K562 (cell line): ENCODE measurements around the gene KCNG4. TPM values are rescaled to one million over a fixed set of nuclear protein-coding genes. Genes with fewer than 3 reads are reported as not detected.

ENCODE experiments used
- ATAC-seq: fragments of 200-7000 bp; cut with Tn5 transposase; 3 replicates; pipeline ENCODE4 v1.9.1; 2020; ENCODE audit warnings: moderate library complexity
- Bru-seq: library from RNA; stranded (reverse); fragments of 400-500 nt; gene quantifications from one replicate; lab custom pipeline; 2021; lab: Mats Ljungman, UMichigan
- BruChase-seq, 2 experiments: library from RNA; stranded (reverse); fragments of 400-500 nt; gene quantifications; one replicate each; lab custom pipeline; 2021; lab: Mats Ljungman, UMichigan
- BruUV-seq: library from RNA; stranded (reverse); fragments of 400-500 nt; replicated peaks from 2 replicates; lab custom pipeline; 2021; lab: Mats Ljungman, UMichigan
- CTCF ChIA-PET: fragments of 300-600 bp; formaldehyde crosslinking; extraction: SDS; loops from one replicate; lab custom pipeline; 2021; ENCODE audit warnings: low intra/inter-chr PET ratio; lab: Yijun Ruan, JAX
- POLR2A ChIA-PET: fragments of 300-600, 350-650 bp; sonication (Branson Sonifier 250); formaldehyde crosslinking; extraction: SDS; loops from one replicate; lab custom pipeline; 2021; ENCODE audit warnings: antibody characterized with exemption, inconsistent platforms; lab: Yijun Ruan, JAX
- DNase-seq, 4 experiments: peaks; one replicate each; pipeline versions ENCODE4 v3.0.0 to v3.0.0-alpha.2; 2011 to 2018; ENCODE audit warnings: low spot score in 3 of 4, mixed read lengths in 3 of 4; ENCODE audit errors: extremely low read depth in 1 of 4
- FAIRE-seq: peaks from 2 replicates; lab custom pipeline; 2011; peaks lifted over from hg19 to GRCh38; lab: Jason Lieb, UNC
- H2AFZ ChIP-seq: 2 replicates; pipeline ENCODE4 v1.6.0; 2011; ENCODE audit warnings: low read depth, low read length, control low read depth, inconsistent platforms
- H3K27ac ChIP-seq: fragments of 200-600 bp; 3 replicates; pipeline ENCODE4 v1.8.0; 2011; ENCODE audit warnings: low read depth, mild to moderate bottlenecking, control low read depth, inconsistent platforms, low read length, moderate library complexity, mixed read lengths; ENCODE audit errors: extremely low read depth
- H3K27me3 ChIP-seq, 2 experiments: fragments of 300-600 bp in 1 of 2; 2 replicates in 1 of 2; 3 replicates in 1 of 2; pipeline versions ENCODE4 v1.6.0 to v1.8.0; 2011; ENCODE audit warnings: inconsistent platforms in 2 of 2, low read length in 2 of 2, mild to moderate bottlenecking in 1 of 2, mixed read lengths in 1 of 2, moderate library complexity in 1 of 2; ENCODE audit not compliant: control insufficient read depth in 2 of 2, insufficient read depth in 2 of 2
- H3K36me3 ChIP-seq: fragments of 300-600 bp; 3 replicates; pipeline ENCODE4 v1.8.0; 2011; ENCODE audit warnings: mild to moderate bottlenecking, low read length, inconsistent platforms; ENCODE audit not compliant: control insufficient read depth, insufficient read depth
- H3K4me1 ChIP-seq, 2 experiments: fragments of 200-600 bp in 1 of 2; replicated peaks in 1 of 2; 2 replicates in 1 of 2; 3 replicates in 1 of 2; pipeline versions ENCODE4 v1.5.1 to v1.8.0; 2011; ENCODE audit warnings: inconsistent platforms in 2 of 2, low read length in 2 of 2, mild to moderate bottlenecking in 1 of 2, mixed read lengths in 1 of 2, moderate library complexity in 1 of 2; ENCODE audit not compliant: control insufficient read depth in 2 of 2, insufficient read depth in 2 of 2
- H3K4me2 ChIP-seq: 2 replicates; pipeline ENCODE4 v1.6.1; 2011; ENCODE audit warnings: low read length, control low read depth, inconsistent platforms, mixed read lengths; ENCODE audit not compliant: insufficient read depth
- H3K4me3 ChIP-seq: fragments of 200-600 bp; sonication (generic), shearing (Covaris generic); 2 replicates; pipeline ENCODE4 v1.5.1; 2016; ENCODE audit warnings: control low read depth, inconsistent platforms
- H3K79me2 ChIP-seq: fragments of 200-600 bp; 3 replicates; pipeline ENCODE4 v1.8.0; 2011; ENCODE audit warnings: low read length, inconsistent platforms; ENCODE audit not compliant: control insufficient read depth, insufficient read depth
- H3K9ac ChIP-seq, 2 experiments: 2 replicates each; pipeline versions ENCODE4 v1.6.0 to v1.6.1; 2011; ENCODE audit warnings: low read depth in 2 of 2, low read length in 2 of 2, control low read depth in 1 of 2, inconsistent platforms in 1 of 2, mild to moderate bottlenecking in 1 of 2, mixed read lengths in 1 of 2; ENCODE audit not compliant: insufficient read depth in 1 of 2
- H3K9me1 ChIP-seq: one replicate; pipeline ENCODE4 v1.6.0; 2011; ENCODE audit warnings: inconsistent platforms, mild to moderate bottlenecking, low read length, moderate library complexity; ENCODE audit not compliant: control insufficient read depth, insufficient read depth
- H3K9me3 ChIP-seq: replicated peaks from 2 replicates; pipeline ENCODE4 v1.5.1; 2011; ENCODE audit warnings: low read depth, low read length, inconsistent platforms; ENCODE audit not compliant: control insufficient read depth, insufficient read depth
- H4K20me1 ChIP-seq: replicated peaks from 2 replicates; pipeline ENCODE4 v1.6.1; 2011; ENCODE audit warnings: low read length, inconsistent platforms, mixed read lengths; ENCODE audit not compliant: control insufficient read depth, insufficient read depth
- EP400 ChIP-seq: fragments of 450-650 bp; IDR thresholded peaks from 2 replicates; pipeline ENCODE4 v1.6.1; 2017; ENCODE audit warnings: antibody characterized with exemption, mild to moderate bottlenecking, moderate library complexity
- ESRRB ChIP-seq: fragments of 250-450 bp; sonication (Bioruptor Pico); IDR thresholded peaks from 2 replicates; pipeline ENCODE4 v1.5.0; 2020; ENCODE audit warnings: mild to moderate bottlenecking, moderate library complexity, borderline replicate concordance
- FOSL1 ChIP-seq: fragments of 200-800 bp; sonication (Bioruptor generic); conservative IDR thresholded peaks from 2 replicates; pipeline ENCODE4 v1.6.1; 2016; ENCODE audit warnings: missing genetic modification characterization, missing compliant biosample characterization
- FOXM1 ChIP-seq, 2 experiments: fragments of 450-650 bp in 1 of 2; sonication (generic) in 1 of 2; formaldehyde crosslinking in 1 of 2; IDR thresholded peaks; 2 replicates each; pipeline versions ENCODE4 v1.6.1 to v1.9.0; 2017 to 2022; ENCODE audit warnings: low read depth in 2 of 2, mild to moderate bottlenecking in 2 of 2, missing genetic modification reagents in 1 of 2, moderate library complexity in 1 of 2
- MBD2 ChIP-seq: sonication (generic); IDR thresholded peaks from 2 replicates; pipeline ENCODE4 v1.6.1; 2016; ENCODE audit warnings: low read depth, borderline replicate concordance
- MCM5 ChIP-seq: fragments of 450-650 bp; IDR thresholded peaks from 2 replicates; pipeline ENCODE4 v1.6.1; 2016; ENCODE audit warnings: low read depth
- POLR2H ChIP-seq: IDR thresholded peaks from 2 replicates; pipeline ENCODE4 v1.6.1; 2016; ENCODE audit warnings: missing genetic modification characterization, low read depth, mild to moderate bottlenecking, control low read depth, missing compliant biosample characterization, moderate library complexity
- PTRF ChIP-seq: fragments of 450-650 bp; IDR thresholded peaks from 2 replicates; pipeline ENCODE4 v1.6.1; 2016; ENCODE audit warnings: mild to moderate bottlenecking, missing genetic modification characterization, missing compliant biosample characterization
- RBM22 ChIP-seq: fragments of 200-400 bp; formaldehyde crosslinking; IDR thresholded peaks from 2 replicates; pipeline ENCODE4 v1.6.1; 2018; ENCODE audit warnings: low read length, low read depth; ENCODE audit not compliant: poor library complexity, severe bottlenecking
- TOE1 ChIP-seq, 2 experiments: fragments of 450-650 bp in 1 of 2; sonication (generic) in 1 of 2; formaldehyde crosslinking in 1 of 2; IDR thresholded peaks; 2 replicates each; pipeline versions ENCODE4 v1.7.1 to v1.8.0; 2016 to 2022; ENCODE audit warnings: borderline replicate concordance in 2 of 2, mild to moderate bottlenecking in 2 of 2, antibody characterized with exemption in 1 of 2, inconsistent platforms in 1 of 2, low read depth in 1 of 2, missing genetic modification reagents in 1 of 2, moderate library complexity in 1 of 2
- ZNF232 ChIP-seq: sonication (generic); formaldehyde crosslinking; IDR thresholded peaks from 2 replicates; pipeline ENCODE4 v1.8.0; 2022; ENCODE audit warnings: mild to moderate bottlenecking, missing genetic modification reagents
- WGBS: fragments of 100-300 bp; shearing (Covaris generic); methylation state at CpG from one replicate; pipeline ENCODE4 v1.1.6; 2016; ENCODE audit warnings: low coverage, mixed read lengths; ENCODE audit not compliant: insufficient coverage; ENCODE audit errors: missing lambda C conversion rate; 5-methylcytosine and 5-hydroxymethylcytosine counted together
- in situ Hi-C: fragments of 300-500 bp; cut with MboI; formaldehyde crosslinking; loops from 4 replicates; pipeline ENCODE4 v1.15.0; 2018; ENCODE audit warnings: inconsistent platforms, mixed read lengths
- intact Hi-C: fragments of 100-400 bp; cut with micrococcal nuclease; formaldehyde crosslinking; loops from 2 replicates; pipeline ENCODE4 v1.14.2; 2022
- long read RNA-seq, 3 experiments: library from polyadenylated mRNA in 2 of 3; library from RNA in 1 of 3; unstranded in 2 of 3; stranded (forward) in 1 of 3; transcript quantifications; one replicate each; pipeline ENCODE4 v2.0.0, GENCODE V29; 2019 to 2022
- polyA minus RNA-seq, 3 experiments: library from RNA; depleted of rRNA, polyadenylated mRNA; stranded (reverse); fragments of >200 nt; gene quantifications; 2 replicates each; pipeline ENCODE4 v1.2.3, GENCODE V29; 2011
- polyA plus RNA-seq, 8 experiments: library from polyadenylated mRNA; depleted of rRNA in 4 of 8; stranded (reverse) in 5 of 8; unstranded in 3 of 8; fragments of >200 nt; fragmentation: Nextera tagmentation in 2 of 8; fragmentation: Illumina TruSeq in 1 of 8; extraction: Ambion mirVana in 2 of 8; extraction: Trizol in 1 of 8; gene quantifications; 2 replicates each; pipeline versions ENCODE4 v1.2.1 to v1.2.3, GENCODE V29; 2011 to 2014; ENCODE audit warnings: inconsistent platforms in 1 of 8, missing spikeins in 1 of 8
- total RNA-seq, 7 experiments: library from RNA; depleted of rRNA in 6 of 7; stranded (reverse); fragments of >200 nt in 6 of 7; fragmentation: Illumina TruSeq in 2 of 7; extraction: Trizol in 2 of 7; gene quantifications; 2 replicates each; pipeline versions ENCODE4 v1.2.1 to v1.2.3, GENCODE V29; 2011 to 2021; ENCODE audit warnings: low replicate concordance in 1 of 7
- TF ChIP-seq, protein P1 (sequence below): fragments of 250-450 bp; sonication (Bioruptor Pico); IDR thresholded peaks from 2 replicates; pipeline ENCODE4 v1.5.0; 2020; ENCODE audit warnings: mild to moderate bottlenecking, borderline replicate concordance

Gene KCNG4, protein sequence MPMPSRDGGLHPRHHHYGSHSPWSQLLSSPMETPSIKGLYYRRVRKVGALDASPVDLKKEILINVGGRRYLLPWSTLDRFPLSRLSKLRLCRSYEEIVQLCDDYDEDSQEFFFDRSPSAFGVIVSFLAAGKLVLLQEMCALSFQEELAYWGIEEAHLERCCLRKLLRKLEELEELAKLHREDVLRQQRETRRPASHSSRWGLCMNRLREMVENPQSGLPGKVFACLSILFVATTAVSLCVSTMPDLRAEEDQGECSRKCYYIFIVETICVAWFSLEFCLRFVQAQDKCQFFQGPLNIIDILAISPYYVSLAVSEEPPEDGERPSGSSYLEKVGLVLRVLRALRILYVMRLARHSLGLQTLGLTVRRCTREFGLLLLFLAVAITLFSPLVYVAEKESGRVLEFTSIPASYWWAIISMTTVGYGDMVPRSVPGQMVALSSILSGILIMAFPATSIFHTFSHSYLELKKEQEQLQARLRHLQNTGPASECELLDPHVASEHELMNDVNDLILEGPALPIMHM
- not detected in 2 replicates for total RNA-seq (2011; cell fraction: chromatin; rRNA removed; ENCODE audit: low replicate concordance)
- total RNA-seq (2011; cell fraction: nucleolus; rRNA removed) = not detected in 2 replicates
- not detected in 2 replicates for total RNA-seq (2011; cell fraction: nucleoplasm; rRNA removed)
- not detected in 2 replicates for total RNA-seq (2014; rRNA removed)
- not detected in 2 replicates for total RNA-seq (2014; rRNA removed; fragmentation: Illumina TruSeq; extraction: Trizol)
- not detected in 2 replicates for total RNA-seq (2015; rRNA removed; fragmentation: Illumina TruSeq; extraction: Trizol)
- total RNA-seq (2021) = not detected in 2 replicates
- not detected in 2 replicates for polyA plus RNA-seq (2011; rRNA removed)
- polyA plus RNA-seq (2011; cell fraction: cytosol; rRNA removed) = not detected in 2 replicates
- not detected in 2 replicates for polyA plus RNA-seq (2011; cell fraction: nucleus; rRNA removed)
- polyA plus RNA-seq (2012) = not detected in 2 replicates
- polyA plus RNA-seq (2014; fragmentation: Illumina TruSeq; extraction: Trizol) = not detected in 2 replicates
- not detected for polyA plus RNA-seq (2014; fragmentation: Nextera tagmentation; extraction: Ambion mirVana)
- not detected in 2 replicates for polyA plus RNA-seq (2014; rRNA removed)
- polyA minus RNA-seq (2011; rRNA and poly(A)+ RNA removed) = not detected in 2 replicates
- polyA minus RNA-seq (2011; cell fraction: cytosol; rRNA and poly(A)+ RNA removed) = not detected in 2 replicates
- not detected in 2 replicates for polyA minus RNA-seq (2011; cell fraction: nucleus; rRNA and poly(A)+ RNA removed)
- Bru-seq, nascent RNA = not detected
- not detected for BruChase-seq, experiment 1, labeled RNA remaining after a 2-hour chase
- not detected for BruChase-seq, experiment 2, labeled RNA remaining after a 6-hour chase
- long read RNA-seq, experiment 1 = 0 reads
- long read RNA-seq, experiment 2 = 0 reads
- long read RNA-seq, experiment 3 = 0 reads

DNA sequence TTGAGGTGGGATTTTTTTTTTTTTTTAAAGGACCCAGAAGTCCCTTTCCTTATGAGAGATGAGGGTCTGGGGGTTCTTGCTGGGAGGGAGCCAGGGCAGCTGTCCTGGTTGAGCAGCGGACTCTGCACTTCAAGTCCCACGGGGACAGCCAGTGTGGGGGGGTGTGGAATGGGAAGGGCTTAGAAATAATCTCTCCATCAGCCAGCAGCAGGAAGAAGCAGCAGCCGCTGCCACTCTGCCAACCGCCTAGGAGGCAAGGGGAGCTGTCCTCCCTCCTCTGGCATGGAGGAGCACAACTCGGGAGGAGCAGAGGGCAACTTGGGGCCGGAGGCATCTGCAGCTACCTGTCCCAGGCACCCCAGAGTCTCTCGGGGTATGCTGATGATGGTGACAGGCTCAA, at the start of gene KCNG4:
Gene KCNG4, minus strand, starts transcription at position 104 of the 400 bp plus-strand sequence. CDS start 2,527 bp downstream, outside the sequence.
- Histone ChIP-seq H3K36me3 (no peaks in the 10 kb centered on the region), H3K4me2 (no peak within 1 kb of the TSS), H3K9ac (no peak within 1 kb of the TSS), H3K27me3 (peaks cover 51 to 61% of the 10 kb centered on the region in 2 experiments), H3K4me3 (no peak within 1 kb of the TSS), H3K79me2 (no peaks in the 10 kb centered on the region), H3K9me1 (no peaks in the 10 kb centered on the region), H3K9me3 (no peaks in the 10 kb centered on the region), H3K27ac (no peak within 1 kb of the TSS), H2AFZ (no peak within 1 kb of the TSS), H3K4me1 (peaks cover 0 to 7% of the 10 kb centered on the region in 2 experiments; a peak in 1 of 5 replicates), H4K20me1 (peaks cover 13% of the 10 kb centered on the region; the same call in 1 of the 2 replicates)
- DNase-seq = no peak
- no peak for FAIRE-seq
- intact Hi-C loops (no loop called here), in situ Hi-C loops (no loop called here)
- ATAC-seq = no peak
- ChIA-PET CTCF (no interaction called here), POLR2A (interaction anchor here (1.0 to 1.2 kb wide), 2 partner anchors 17 to 19 kb away, joined by 3 to 4 read pairs; no protein-coding TSS in a partner anchor)
- BruUV-seq = no TSS peak
- TF ChIP-seq PTRF (no peak), RBM22 (no peak), ESRRB (no peak), EP400 (no peak), MCM5 (no peak), FOSL1 (tag) (no peak), FOXM1 (IDR thresholded peaks at IDR 0.05; ENCODE audit: low read depth) (no peak), FOXM1 (CRISPR knock-in tag; IDR thresholded peaks at IDR 0.05; ENCODE audit: low read depth) (no peak), ZNF232 (CRISPR knock-in tag) (no peak), POLR2H (no peak), MBD2 (no peak), TOE1 (IDR thresholded peaks at IDR 0.05; ENCODE audit: borderline replicate concordance) (no peak), TOE1 (CRISPR knock-in tag; IDR thresholded peaks at IDR 0.05; ENCODE audit: borderline replicate concordance, low read depth) (no peak)
- TF ChIP-seq, protein P1, sequence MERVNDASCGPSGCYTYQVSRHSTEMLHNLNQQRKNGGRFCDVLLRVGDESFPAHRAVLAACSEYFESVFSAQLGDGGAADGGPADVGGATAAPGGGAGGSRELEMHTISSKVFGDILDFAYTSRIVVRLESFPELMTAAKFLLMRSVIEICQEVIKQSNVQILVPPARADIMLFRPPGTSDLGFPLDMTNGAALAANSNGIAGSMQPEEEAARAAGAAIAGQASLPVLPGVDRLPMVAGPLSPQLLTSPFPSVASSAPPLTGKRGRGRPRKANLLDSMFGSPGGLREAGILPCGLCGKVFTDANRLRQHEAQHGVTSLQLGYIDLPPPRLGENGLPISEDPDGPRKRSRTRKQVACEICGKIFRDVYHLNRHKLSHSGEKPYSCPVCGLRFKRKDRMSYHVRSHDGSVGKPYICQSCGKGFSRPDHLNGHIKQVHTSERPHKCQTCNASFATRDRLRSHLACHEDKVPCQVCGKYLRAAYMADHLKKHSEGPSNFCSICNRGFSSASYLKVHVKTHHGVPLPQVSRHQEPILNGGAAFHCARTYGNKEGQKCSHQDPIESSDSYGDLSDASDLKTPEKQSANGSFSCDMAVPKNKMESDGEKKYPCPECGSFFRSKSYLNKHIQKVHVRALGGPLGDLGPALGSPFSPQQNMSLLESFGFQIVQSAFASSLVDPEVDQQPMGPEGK (CRISPR knock-in tag) = no peak
- WGBS = 3% methylated on average over 7 of the region's 7 CpGs
